ENCODE data around the gene ZNF358. TPM values are rescaled to one million over a fixed set of nuclear protein-coding genes. Genes with fewer than 3 reads are reported as not detected.

The ZNF358 gene
- total and polyA plus RNA-seq, 7 donors: 38.1 to 110 (median 88.9) TPM

- ATAC-seq (no peak), DNase-seq (no peak)
- WGBS, 3 donors: 85 to 90% (median 89%) methylated on average over 7 of the region's 7 CpGs
- no peak overlapping the region for H3K27ac ChIP-seq
- intact Hi-C loops (cut with DNase I): loop anchor here in 1 of 2 donors (10.0 kb wide), 1 partner anchor 133 kb away; no protein-coding TSS in a partner anchor
- no peak overlapping the region for H3K4me3 ChIP-seq
- no peak for TF ChIP-seq CTCF (IDR thresholded peaks at IDR 0.05)
- H3K9me3 ChIP-seq: no peaks in the 10 kb centered on the region
- H3K36me3 ChIP-seq (ENCODE audit: insufficient read depth in 1 of 2, low read depth in 1 of 2): peaks cover 0 to 62% of the 10 kb centered on the region in 2 donors
- peaks cover 5% of the 10 kb centered on the region for H3K4me1 ChIP-seq
- no peaks in the 10 kb centered on the region for H3K27me3 ChIP-seq (ENCODE audit: insufficient read depth in 3 of 3, low read length in 2 of 3)
Observed at GRCh38 chr19:7528192-7528519, 12.3 kb downstream of the ZNF358 start.

GRCh38 chr19:7528522-7529245 lies 12.8 kb downstream of the ZNF358 start:
- 89 to 94% (median 91%) methylated on average over 32 of the region's 32 CpGs for WGBS, 3 donors
- intact Hi-C loops (cut with DNase I): loop anchor here in 1 of 2 donors (10.0 kb wide), 1 partner anchor 134 kb away; no protein-coding TSS in a partner anchor
- peaks cover 0 to 62% of the 10 kb centered on the region in 2 donors for H3K36me3 ChIP-seq (ENCODE audit: insufficient read depth in 1 of 2, low read depth in 1 of 2)
- no peak for ATAC-seq
- peaks cover 5% of the 10 kb centered on the region for H3K4me1 ChIP-seq
- no peak overlapping the region for H3K4me3 ChIP-seq
- no peak for TF ChIP-seq CTCF (IDR thresholded peaks at IDR 0.05)
- DNase-seq: no peak
- no peaks in the 10 kb centered on the region for H3K27me3 ChIP-seq (ENCODE audit: insufficient read depth in 3 of 3, low read length in 2 of 3)
- no peaks in the 10 kb centered on the region for H3K9me3 ChIP-seq
- H3K27ac ChIP-seq: no peak overlapping the region

- H3K36me3 ChIP-seq (ENCODE audit: insufficient read depth in 1 of 2, low read depth in 1 of 2): peaks cover 0 to 60% of the 10 kb centered on the region in 2 donors
- H3K4me3 ChIP-seq: no peak overlapping the region
- H3K27ac ChIP-seq: no peak overlapping the region
- no peaks in the 10 kb centered on the region for H3K27me3 ChIP-seq (ENCODE audit: insufficient read depth in 3 of 3, low read length in 2 of 3)
- H3K9me3 ChIP-seq: no peaks in the 10 kb centered on the region
- DNase-seq: no peak
- intact Hi-C loops (cut with DNase I): loop anchor here in 1 of 2 donors (10.0 kb wide), 1 partner anchor 134 kb away; no protein-coding TSS in a partner anchor
- 82 to 83% (median 83%) methylated on average over 15 of the region's 15 CpGs for WGBS, 3 donors
- no peak for TF ChIP-seq CTCF (IDR thresholded peaks at IDR 0.05)
- peaks cover 5% of the 10 kb centered on the region for H3K4me1 ChIP-seq
- no peak for ATAC-seq
Observed at GRCh38 chr19:7529246-7529600, 13.3 kb downstream of the ZNF358 start.

- Histone ChIP-seq H3K36me3 (ENCODE audit: insufficient read depth in 1 of 2, low read depth in 1 of 2) (peaks cover 0 to 54% of the 10 kb centered on the region in 2 donors), H3K4me1 (peaks cover 5% of the 10 kb centered on the region), H3K4me3 (no peak overlapping the region), H3K9me3 (no peaks in the 10 kb centered on the region), H3K27me3 (ENCODE audit: insufficient read depth in 3 of 3, low read length in 2 of 3) (no peaks in the 10 kb centered on the region), H3K27ac (no peak overlapping the region)
- no peak for ATAC-seq
- WGBS, 3 donors: 93 to 95% (median 94%) methylated on average over 33 of the region's 33 CpGs
- no peak for DNase-seq
- intact Hi-C loops (cut with DNase I): loop anchor here (10.0 kb wide), 1 partner anchor 135 kb away; no protein-coding TSS in a partner anchor
- TF ChIP-seq CTCF (IDR thresholded peaks at IDR 0.05): no peak
Observed at GRCh38 chr19:7529610-7530490, 13.9 kb downstream of the ZNF358 start.

Measured in psoas muscle (tissue), 8 donors.